GM19023 (cell line): Measurements from ENCODE around the gene TMEM125.

ENCODE experiments used
- ATAC-seq: cut with Tn5 transposase; IDR thresholded peaks from one replicate; pipeline ENCODE4 v1.9.1; 2021; ENCODE audit warnings: mild to moderate bottlenecking, moderate library complexity; ENCODE audit not compliant: unreplicated experiment

Gene TMEM125

DNA sequence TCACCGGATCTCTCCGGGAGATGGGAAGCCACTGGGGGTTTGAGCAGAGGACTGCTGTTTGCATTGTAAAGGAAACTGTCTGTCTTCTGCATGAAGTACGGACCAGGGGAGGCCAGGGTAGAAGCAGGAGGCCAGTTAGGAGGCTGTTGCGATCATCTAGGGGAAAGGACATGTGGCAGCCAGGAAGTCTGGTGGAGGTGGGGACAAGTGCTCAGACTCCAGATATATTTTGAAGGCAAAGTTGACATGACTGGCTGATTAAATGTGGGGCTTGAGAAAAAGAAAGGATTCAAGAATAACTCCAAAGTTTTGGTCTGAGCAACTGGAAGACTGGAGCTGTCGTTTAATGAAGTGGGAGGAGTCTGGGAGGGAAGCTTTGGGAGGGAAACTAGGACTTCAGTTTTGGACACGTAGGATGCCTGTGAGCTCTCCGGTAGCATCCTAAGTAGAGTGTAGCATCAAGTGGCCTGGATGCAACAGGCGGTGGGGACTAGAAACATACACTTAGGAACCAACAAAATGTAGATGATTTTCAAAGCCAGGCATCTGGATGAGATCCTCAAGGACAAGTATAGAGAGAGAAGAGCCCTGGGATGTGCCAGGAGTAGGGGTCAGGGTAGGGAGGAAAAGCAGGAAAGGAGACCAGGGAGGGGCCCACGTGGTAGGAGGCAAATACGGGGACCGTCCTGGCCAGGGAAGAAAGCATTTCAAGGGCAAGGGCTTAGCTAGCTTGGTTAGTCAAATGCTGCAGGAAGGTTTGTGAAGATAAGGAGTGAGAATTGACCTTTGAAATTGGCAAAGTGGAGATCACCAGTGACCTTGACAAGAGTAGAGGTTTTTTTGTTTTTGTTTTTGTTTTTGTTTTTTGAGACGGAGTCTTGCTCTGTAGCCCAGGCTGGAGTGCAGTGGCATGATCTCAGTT is 19.3 kb downstream of the TMEM125 start:
- no peak for ATAC-seq

DNA sequence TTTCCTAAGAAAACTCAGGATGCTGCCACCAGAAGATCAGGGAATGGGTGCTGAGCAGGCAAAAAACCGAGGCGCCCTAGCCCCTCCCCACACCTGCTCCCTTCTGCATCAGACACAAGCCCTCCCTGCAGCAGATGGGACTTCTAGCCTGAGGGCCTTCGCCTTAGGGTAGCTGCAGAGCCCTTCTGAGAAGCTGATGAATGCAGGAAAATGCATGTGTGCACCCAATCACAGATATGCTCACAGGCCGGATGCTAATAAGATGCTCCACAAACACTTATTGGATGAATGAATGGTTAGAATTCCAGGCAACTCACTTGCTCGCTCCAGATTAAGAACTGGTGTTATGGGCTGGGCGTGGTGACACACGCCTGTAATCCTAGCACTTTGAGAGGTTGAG is 22.4 kb downstream of the TMEM125 start:
- ATAC-seq = no peak

DNA sequence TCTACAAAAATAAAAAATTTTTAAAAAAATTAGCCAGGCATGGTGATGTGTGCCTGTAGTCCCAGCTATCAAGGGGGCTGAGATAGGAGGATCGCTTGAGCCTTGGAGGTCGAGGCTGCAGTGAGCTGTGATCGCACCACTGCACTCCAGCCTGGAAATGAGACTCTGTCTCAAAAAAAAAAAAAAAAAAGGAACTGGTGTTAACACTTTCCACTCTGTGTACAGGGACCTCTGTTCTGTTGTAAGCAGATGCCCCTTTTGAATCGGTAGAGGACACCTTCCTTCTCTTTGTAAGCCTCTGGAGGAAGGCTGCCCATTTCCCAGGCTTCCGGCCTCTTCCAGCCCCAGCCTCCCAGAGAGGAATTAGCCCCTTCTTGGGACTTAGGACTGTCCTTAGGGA is 22.9 kb downstream of the TMEM125 start:
- ATAC-seq = no peak

DNA sequence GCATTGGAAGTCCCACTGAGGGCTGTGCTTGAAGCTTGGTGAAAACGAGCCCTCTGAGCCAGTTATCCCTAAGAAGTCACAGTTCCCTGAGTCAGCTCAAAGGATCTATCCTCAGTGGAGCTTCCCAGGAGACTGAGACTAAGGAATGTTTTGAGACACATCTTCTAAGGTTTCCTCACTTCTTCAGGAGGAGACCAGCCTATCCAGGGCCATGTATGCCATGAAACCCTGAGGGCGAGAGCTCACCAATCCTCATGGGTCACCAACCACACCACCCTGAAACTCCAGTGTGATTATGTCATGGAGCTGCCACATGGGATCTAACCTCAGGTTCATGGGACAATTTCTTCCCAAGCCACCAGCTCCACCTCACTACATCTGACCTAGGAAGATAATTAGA is 23.4 kb downstream of the TMEM125 start:
- ATAC-seq = no peak

DNA sequence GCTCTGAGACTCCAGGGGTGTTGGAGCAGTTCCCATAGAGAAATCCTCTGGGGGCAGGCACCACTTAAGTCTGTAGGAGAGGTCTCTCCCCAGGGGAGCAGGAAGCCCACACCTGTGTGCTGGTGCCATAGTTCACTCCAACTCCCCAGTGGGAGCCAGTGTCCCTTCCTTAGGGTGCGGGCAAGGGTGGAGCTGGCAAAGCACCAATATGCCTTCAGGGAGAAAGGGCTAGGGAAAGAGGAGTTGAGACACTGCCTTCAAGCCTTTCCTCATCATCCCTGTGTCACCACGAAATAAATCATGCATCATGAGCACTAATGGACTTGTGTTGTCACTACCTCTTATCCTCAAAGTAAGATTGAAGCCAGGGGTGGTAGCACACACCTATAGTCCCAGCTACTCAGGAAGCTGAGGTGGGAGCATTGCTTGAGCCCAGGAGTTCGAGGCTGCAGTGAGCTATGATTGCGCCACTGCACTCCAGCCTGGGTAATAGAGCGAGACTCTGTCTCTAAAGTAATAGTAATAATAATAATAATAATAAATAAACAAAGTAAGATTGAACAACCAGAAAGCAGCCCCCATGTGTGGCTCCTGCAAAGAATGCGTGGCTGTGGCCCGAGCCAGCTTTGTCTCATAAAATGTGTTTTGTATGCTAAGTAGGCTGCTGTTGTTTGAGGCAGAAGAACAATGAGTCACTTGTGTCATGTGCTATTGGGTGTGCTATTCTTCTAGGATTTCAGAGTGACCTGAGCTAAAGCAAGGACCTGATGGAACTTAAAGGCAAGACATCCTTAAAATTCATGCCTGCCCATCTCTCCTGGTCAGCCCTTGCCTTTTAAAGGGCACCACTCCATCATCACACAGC is 24.3 kb downstream of the TMEM125 start:
- ATAC-seq = no peak

DNA sequence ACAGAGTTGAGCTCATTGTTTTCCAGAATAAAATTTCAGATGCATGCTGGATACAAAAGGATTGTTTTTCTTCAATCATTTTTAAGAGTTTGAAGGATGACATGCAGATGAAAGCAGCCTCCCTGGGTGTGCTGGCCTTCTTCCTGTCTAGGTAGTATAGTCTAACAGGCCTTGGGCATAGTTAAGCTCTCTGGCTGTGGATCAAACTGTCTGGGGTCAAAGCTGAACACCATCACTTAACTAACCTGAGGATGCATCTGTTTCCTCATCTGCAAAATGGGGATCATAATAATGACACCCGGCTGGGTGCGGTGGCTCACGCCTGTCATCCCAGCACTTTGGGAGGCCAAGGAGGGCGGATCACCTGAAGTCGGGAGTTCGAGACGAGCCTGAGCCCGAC is 25.0 kb downstream of the TMEM125 start:
- no peak for ATAC-seq

DNA sequence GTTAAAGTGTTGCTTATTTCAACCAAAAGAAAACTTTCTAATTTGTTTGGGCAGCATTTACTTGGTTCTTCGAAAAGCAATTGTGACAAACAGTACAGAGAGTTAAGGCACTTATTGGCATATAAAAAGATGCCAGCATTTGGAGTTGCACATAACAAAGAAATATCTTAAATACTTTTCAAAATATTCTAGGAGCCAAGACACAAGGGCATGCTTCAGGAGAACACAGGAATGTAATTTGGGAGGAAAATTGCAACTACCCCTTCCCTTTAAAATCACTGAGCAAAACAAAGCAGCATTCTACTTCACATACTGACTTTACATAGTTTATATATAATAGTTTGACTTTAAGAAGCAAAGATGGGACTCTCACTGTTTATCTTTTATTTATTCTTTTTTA is 26.4 kb downstream of the TMEM125 start:
- no peak for ATAC-seq

DNA sequence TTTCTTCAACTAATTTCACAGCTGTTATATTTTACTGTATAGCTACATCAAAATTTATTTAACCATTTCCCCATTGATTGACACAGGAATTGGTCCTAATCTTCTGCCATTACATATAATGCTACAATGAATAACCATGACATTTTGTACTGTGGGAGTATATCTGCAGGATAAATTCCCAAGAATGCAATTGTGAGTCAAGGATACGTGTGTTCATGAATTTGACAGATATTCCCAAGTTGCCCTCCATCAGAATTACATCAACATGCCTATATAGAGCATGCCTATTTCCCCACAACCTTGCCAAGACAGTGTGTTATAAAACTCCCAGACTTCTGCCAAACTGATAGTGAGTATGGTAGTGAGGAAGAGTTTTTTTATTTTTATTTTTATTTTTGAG is 28.3 kb downstream of the TMEM125 start:
- no peak for ATAC-seq

DNA sequence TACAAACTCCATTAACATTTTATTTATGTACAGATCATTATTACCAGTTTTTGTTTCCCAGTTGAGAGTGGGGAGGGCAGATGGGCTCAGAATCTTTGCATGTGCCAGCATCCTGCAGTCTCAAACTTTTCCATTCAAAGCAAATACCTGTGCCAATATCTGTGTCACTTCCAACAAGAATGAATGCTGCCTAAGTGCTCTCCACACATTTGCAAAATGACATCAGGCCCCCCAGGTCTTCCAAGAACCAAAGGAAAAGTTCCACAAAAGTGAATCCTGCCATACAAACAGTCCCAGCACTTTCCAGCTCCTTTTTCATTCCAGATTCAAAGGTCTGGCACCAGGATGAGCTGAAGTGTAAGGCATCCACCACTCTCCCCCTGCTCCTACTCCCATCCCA is 29.3 kb downstream of the TMEM125 start:
- ATAC-seq = no peak

DNA sequence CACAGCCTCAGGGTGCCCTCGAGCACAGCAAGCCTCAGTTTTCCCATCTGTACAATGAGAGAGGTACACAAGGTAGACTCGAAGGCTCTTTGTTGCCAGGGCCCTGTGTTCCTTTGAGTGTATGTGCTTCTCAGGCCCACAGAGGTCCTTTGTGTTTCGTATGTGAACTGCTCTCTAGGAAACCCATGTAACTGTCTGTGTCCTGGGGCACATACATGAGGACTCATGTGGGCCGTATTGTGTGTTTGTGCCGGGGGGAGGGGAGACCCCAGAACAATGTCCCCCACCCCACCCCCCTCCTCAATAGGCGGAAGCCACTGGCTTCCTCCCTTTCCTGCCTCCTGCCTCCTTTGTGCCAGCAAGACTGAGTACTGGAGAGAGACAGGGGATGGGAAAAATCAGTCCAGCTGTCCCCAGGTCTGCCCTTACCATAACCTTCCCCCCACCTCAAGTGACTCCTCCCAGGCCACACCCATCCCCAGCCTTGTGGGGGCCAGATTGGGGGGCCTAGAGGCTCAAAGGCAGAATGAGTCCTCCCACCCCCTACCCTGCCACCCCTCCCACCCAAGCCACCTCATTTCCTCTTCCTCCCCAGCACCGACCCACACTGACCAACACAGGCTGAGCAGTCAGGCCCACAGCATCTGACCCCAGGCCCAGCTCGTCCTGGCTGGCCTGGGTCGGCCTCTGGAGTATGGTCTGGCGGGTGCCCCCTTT is 30.8 kb downstream of the TMEM125 start, which contains the start of gene TIE1:
Gene TIE1 (plus strand): TSS at position 605 of the 717 bp plus-strand sequence. CDS start 90 bp downstream, at position 695.
- ATAC-seq = no peak

DNA sequence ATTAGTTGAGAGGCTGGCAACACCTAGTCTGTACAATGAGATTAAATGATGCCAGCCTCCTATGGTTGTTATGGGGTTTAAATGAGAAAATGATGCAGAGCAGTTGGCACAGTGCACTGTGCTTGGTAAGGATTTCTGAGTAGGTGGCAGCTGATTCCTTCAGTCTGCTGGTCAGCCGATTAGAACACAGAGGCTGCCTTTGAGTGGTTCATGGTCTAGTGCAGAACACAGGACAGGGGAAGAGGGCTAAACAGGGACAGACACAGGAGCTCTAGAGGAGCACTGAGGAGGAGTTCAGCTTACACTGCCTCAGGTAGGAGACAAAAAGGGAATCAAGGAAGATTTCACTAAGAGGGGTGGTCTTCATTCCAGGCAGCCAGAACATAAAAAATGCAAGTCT is 32.4 kb downstream of the TMEM125 start:
- no peak for ATAC-seq

DNA sequence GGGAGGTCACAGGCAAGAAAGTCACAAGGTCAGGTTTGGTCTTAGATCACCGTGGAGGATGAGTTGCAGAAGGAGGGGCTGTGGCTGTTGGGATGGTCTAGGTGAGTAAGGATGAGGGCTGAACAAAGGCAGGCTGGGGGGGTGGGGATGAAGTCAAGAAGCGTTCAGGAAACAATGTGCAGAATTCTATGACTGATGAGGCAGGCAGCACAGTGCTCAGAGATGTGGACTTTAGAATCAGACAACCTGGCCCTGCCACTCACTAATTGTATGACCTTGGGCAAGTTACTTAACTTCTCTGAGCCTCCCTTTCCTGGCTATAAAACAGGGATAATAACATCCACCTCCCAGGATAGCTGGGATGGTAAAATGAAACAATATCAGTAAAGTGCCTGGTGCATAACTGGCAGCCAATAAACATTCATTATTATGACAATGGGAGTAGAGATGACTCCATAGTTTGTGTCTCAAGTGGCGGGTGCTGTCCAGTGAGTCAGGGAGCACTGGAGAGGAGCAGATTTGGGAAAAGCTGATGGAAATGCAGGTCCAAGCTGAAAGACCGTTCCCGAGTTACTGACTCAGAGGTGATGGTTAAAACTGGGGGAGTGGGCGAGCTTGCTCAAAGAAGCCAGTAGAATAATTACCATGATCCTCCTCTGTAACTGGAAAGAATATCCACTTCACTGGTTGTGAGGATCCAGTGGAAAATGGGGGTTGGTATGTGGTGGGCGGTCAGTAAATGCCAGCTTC is 33.1 kb downstream of the TMEM125 start:
- no peak for ATAC-seq

DNA sequence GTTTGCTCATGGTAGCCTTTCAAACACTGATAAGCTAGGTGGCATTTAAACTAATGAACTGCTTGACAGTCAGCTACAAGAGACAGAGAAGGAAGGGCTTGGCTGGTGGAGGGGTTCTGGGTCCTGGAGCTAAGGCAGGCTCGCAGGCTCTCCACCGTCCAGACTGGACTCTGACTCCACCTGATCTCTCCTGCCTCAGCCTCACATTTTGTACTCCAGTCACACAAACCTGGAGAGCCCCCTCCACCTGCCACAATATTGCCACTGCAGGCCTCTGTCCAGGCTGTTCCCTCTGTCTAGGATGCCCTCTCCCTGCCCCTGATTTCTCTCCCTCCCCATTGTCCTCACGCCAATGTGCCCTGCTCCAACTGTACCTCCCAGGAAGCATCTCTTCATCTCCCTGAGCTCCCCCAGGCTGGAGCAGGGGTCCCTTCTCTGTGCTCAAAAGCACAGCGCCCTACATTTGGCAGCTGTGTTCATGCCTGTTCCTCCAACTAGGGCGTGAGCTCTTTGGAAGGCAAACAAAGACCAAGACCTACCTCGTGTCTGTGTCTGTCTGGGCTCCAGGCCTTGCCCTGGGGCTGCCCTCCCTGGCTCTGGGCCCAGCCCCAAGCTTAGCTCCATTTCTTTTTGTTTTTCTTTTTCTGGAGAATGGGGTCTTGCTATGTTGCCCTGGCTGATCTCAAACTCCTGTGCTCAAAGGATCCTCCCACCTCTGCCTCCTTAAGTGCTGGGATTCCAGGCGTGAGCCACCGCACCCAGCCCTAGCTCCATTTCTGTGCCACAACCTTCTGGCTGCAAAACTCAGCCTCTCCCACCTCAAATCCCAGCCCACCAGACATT is 33.9 kb downstream of the TMEM125 start:
- ATAC-seq = no peak

DNA sequence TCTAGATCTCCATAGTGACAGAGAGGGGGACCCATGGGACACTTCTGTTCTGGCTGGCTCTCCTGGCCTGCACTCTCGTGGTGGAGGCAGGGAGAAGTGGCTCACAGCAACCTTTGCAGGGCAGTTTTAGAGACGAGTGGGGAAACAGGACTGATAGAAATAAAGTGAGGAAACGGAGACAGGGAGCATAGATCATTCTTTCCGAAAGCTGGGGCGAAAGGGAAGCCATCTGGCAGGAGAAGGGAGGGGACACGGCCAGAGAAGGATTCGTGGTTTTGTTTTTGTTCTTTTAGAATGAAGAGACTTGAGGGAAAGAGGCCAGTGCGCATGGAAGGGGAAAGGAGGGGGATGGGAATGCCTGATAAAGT is 34.5 kb downstream of the TMEM125 start:
- no peak for ATAC-seq

DNA sequence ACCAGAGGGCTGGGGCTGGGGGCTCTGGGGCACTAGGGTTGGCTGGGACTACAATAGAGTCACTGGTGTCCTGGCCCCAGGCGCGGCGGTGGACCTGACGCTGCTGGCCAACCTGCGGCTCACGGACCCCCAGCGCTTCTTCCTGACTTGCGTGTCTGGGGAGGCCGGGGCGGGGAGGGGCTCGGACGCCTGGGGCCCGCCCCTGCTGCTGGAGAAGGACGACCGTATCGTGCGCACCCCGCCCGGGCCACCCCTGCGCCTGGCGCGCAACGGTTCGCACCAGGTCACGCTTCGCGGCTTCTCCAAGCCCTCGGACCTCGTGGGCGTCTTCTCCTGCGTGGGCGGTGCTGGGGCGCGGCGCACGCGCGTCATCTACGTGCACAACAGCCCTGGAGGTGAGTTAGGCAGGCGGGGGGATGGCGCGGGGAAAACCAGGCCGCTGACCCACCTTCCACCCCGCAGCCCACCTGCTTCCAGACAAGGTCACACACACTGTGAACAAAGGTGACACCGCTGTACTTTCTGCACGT is 35.1 kb downstream of the TMEM125 start:
- no peak for ATAC-seq

DNA sequence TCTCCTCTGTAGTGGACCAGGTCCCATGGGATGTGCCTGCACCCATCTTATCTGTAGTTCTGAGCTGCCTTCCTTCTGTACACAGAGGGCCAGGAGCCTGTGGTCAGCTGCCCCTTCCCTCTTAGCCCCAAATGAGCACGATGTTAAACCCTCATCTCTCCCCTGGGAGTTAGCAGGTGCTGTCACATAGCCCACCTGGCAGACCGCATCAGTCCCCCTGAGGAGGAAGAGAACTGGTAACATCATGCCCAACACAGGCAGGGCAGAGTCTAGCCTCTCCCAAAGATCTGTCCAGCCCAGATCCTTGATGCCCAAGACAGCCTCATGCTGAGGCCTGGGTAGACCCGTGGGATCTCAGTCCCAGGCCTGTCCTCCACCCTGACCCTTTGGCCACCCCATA is 35.7 kb downstream of the TMEM125 start:
- no peak for ATAC-seq

DNA sequence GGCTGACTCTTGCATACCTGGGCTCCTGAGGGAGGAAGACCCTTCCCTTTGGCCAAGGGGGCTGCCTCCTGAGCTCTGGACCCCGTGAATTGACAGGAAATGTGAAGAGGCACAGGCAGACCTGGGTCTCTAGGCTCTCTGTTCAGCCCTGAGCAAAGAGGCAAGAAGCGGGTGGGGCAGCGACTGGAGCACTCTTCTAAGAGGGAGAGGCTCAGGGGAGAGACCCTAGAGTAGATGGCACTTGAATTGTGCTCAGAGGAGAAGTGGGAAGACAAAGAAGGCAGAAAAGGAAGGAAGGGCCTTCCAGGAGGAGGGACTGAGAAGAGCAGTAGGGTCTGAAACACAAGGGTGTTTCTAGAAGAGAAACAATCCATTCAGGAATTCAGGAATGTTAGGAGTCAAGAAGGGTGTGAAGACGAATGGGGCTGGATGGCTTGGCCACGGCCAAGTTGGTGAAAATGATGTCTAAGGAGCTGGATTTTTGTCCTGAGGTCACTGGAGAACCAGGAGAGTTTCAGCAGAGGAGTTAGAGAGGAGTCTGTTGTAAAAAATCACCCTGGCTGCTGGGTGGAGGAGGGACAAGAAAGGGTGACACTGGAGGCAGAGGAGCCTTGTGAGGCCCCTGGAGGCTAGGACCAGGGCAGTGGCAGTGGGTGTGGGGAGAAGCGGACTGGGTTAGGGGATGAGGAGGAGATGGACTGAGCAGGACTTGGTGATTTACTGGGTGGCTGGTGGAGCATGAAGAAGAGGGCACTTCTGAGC is 36.3 kb downstream of the TMEM125 start:
- no peak for ATAC-seq

DNA sequence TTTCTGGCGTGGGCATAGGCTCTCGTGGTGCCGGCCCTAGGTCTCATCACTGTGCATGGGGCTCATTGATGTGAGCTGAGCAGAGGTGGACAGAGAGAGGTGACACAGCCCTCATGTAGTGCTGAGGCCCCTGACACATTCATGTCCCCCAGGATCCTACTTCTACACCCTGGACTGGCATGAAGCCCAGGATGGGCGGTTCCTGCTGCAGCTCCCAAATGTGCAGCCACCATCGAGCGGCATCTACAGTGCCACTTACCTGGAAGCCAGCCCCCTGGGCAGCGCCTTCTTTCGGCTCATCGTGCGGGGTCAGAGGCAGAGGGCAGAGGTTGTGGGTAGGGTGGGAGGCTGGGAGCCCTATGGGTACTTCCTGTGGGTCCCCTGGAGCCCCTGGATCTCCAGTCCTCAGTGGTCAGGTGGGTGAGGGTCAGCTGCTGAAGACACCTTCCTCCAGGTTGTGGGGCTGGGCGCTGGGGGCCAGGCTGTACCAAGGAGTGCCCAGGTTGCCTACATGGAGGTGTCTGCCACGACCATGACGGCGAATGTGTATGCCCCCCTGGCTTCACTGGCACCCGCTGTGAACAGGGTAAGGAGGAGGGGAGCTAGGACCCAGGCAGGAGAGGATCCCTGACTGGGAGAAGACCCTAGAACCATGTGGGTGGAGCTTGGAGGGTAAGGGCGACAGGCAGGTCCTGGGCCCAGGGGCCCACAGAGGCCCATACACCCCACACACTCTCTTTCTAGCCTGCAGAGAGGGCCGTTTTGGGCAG is 37.1 kb downstream of the TMEM125 start:
- no peak for ATAC-seq
